Coronary artery (tissue), 2 donors: Measurements from ENCODE around the gene RALGAPA1.

Source experiments
- DNase-seq: peaks from one replicate; pipeline ENCODE4 v3.0.0-alpha.2; 2017; ENCODE audit warnings: low spot score
- H3K27ac ChIP-seq, 2 donors: fragments of 200-600 bp; sonication (generic); one replicate each; pipeline ENCODE4 v1.5.1; 2016 to 2019
- H3K4me3 ChIP-seq: fragments of 200-600 bp; sonication (generic); 2 replicates; pipeline ENCODE4 v1.5.1; 2016; ENCODE audit warnings: mild to moderate bottlenecking, moderate library complexity
- CTCF ChIP-seq: fragments of 200-600 bp; sonication (generic); IDR thresholded peaks from one replicate; pipeline ENCODE4 v1.5.1; 2019; ENCODE audit warnings: antibody characterized with exemption

The RALGAPA1 gene

GRCh38 chr14:35678403-35679028 lies 130.6 kb downstream of the RALGAPA1 start:
- no peak overlapping the region for H3K27ac ChIP-seq
- DNase-seq, result no peak
- no peak for TF ChIP-seq CTCF
- no peak overlapping the region for H3K4me3 ChIP-seq

GRCh38 chr14:35669782-35670181 lies 139.3 kb downstream of the RALGAPA1 start:
- no peak overlapping the region for H3K27ac ChIP-seq
- TF ChIP-seq CTCF, result no peak
- no peak for DNase-seq
- no peak overlapping the region for H3K4me3 ChIP-seq

- TF ChIP-seq CTCF, result no peak
- H3K4me3 ChIP-seq, result no peak overlapping the region
- no peak for DNase-seq
- no peak overlapping the region for H3K27ac ChIP-seq
Measured at GRCh38 chr14:35666429-35667043, 142.6 kb downstream of the RALGAPA1 start.

DNA sequence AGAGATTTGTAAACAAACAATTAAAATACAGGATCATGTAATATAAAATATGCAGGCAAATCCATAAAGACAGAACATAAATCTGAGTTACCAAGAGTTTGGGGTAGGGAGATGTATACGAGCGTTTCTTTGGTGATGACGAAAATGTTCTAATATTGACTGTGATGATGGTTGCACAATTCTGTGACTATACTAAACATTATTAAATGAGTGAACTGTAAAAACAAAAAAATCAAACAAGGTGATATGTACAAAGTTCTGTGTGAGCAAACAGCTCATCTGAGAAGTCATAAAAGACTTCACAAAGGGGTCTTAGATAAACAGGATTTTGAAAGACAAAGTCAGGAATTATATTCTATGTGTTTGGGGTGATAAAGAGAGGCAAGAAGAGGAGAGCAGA lies 147.2 kb downstream of the RALGAPA1 start:
- Histone ChIP-seq H3K4me3 (no peak overlapping the region), H3K27ac (no peak overlapping the region)
- no peak for TF ChIP-seq CTCF
- DNase-seq, result no peak

GRCh38 chr14:35653045-35653444 lies 156.1 kb downstream of the RALGAPA1 start:
- no peak overlapping the region for H3K27ac ChIP-seq
- TF ChIP-seq CTCF, result no peak
- DNase-seq, result no peak
- no peak overlapping the region for H3K4me3 ChIP-seq

DNA sequence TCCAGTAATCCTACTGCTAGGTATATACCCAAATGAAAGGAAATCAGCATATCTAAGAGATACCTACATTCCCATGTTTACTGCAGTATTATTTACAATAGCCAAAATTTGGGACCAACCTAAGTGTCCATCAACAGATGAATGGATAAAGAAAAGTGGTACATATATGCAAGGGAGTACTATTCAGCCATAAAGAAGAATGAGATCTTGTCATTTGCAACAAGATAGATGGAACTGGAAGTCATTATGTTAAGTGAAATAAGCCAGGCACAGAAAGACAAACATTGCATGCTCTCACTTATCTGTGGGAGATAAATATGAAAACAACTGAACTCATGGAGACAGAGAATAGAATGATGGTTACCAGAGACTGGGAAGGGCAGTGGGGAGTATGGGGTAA lies 165.6 kb downstream of the RALGAPA1 start:
- DNase-seq, result no peak
- TF ChIP-seq CTCF, result no peak
- Histone ChIP-seq H3K27ac (no peak overlapping the region), H3K4me3 (no peak overlapping the region)

GRCh38 chr14:35637851-35638250 lies 171.2 kb downstream of the RALGAPA1 start:
- no peak overlapping the region for H3K27ac ChIP-seq
- no peak overlapping the region for H3K4me3 ChIP-seq
- DNase-seq, result no peak
- TF ChIP-seq CTCF, result no peak
